ENCODE measurements around the gene MYH14.

GRCh38 chr19:50176775-50177174, 26.6 kb upstream of the MYH14 start:
- no peak for TF ChIP-seq CTCF (conservative IDR thresholded peaks at IDR 0.05; ENCODE audit: low read depth, low read length)
- no peak for TF ChIP-seq EZH2 (IDR thresholded peaks at IDR 0.05; ENCODE audit: borderline replicate concordance, low read depth, low read length, poor library complexity, severe bottlenecking)

Data from A673 (cell line).